Lung microvascular endothelial cell (primary cell): ENCODE data around the gene USPL1. TPM values are rescaled to one million over a fixed set of nuclear protein-coding genes. Genes with fewer than 3 reads are reported as not detected.
A peak's percentile ranks its signal among the peaks of the same experiment; 100 is the strongest.

Experiments
- DNase-seq, 2 donors: peaks; one replicate each; pipeline versions ENCODE4 v3.0.0 to v3.0.0-alpha.2; 2010; ENCODE audit warnings: low read depth in 2 of 2
- total RNA-seq: library from RNA; depleted of rRNA; stranded (reverse); fragments of >200 nt; gene quantifications from 2 replicates; pipeline ENCODE4 v1.2.1, GENCODE V29; 2014

USPL1 gene
- total RNA-seq, 1 donor from 2014 or later = 9.9 TPM

DNA sequence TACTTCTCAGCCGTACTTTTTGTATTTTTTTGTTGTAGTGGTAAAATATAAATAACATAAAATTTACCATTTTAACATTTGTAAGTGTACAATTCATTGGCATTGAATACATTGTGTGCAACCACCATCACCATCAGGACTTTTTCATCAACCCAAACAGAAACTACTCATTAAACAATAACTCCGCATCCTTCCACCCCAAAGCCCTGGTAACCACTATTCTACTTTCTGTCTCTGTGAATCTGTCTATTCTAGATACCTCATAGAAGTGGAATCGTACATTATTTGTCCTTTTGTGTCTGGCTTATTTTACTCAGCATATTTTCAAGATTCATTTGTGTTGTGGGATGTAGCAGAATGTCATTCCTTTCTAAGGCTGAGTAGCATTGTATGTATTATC is 38.5 kb downstream of the USPL1 start:
- no peak for DNase-seq

DNA sequence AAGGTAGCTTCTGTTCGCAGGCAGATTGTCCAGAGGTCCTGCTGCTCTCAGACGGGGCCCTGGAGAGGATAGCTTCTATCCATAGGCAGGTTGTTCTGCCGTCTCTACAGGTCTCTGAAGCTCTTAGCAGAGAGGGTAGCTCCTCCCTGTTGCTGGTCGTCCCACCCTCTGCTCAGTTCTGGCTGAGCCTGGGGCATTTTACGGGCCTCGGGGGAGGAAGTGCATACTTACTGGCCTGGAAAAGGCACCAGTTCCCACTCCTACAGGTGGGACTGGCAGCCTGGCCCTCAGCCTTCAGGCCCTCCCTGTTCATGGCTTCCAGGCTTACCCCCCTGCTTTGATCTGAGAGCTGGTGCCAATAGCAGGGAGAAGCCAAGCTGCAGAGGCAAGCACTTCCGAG is 42.3 kb downstream of the USPL1 start:
- DNase-seq = no peak

DNA sequence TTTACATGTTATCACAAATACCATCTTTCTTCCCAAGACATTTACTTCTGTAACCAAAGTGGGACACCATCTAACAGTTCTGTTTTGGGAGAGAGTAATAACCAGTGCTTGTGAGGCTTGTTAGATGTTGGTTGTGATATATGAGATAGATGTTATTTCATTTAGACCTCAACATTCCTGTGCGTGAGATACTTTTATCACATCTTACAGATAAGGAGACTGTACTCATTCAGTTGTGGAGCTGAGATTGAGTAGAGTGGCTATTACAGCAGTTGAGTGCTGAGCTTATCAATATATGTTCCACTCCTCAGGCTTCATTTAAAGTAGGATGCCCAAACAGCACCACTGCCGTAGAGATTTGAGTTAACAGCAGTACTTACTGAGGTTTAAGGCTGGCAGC is 43.1 kb downstream of the USPL1 start:
- DNase-seq = no peak

DNA sequence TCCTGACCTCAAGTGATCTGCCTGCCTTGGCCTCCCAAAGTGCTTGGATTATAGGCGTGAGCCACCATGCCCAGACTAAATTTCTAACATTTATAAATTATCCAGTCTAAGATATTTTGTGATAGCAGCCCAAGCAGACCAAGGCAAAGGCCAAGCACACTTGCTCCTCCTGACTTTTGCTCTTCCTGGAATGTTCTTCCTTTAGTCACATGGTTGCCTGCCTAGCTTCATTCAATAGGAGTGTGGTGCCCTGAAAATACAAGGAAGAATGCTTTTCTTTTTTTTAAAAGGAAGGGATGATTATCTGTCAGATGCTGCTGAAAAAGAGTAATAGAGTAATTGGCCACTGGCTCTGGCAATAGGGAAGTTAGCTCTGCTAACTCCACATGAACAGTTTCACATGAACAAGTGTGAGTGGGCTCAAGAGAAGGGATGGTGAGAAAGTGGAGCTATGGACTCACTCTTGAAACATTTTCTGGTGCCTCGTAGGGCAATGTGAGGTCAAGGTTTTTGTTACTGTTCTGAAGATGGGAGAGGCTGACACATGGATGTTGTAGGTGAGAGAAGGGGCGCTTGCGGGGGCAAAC is 47.1 kb downstream of the USPL1 start:
- DNase-seq = no peak

DNA sequence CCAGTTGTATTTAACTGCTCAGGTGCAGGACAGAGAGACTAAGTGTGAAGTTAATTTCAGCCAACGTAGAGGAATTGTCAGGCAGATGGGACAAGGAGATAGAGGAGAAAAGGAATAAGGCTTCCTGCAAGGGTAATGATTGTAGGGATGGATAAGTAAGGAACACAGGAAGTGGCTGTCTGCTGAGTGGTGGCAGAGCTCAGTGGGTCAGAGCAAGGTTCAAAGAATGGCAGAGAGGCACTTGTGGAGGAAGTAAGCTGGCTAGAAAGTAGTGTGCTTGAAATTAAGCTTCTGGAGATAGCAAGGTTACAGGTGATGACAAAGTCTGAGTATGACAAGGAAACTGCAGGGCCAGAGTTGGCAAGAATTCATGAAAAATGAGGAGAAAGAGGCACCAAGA is 47.9 kb downstream of the USPL1 start:
- peak in 1 of 2 donors; percentile 17 for DNase-seq

DNA sequence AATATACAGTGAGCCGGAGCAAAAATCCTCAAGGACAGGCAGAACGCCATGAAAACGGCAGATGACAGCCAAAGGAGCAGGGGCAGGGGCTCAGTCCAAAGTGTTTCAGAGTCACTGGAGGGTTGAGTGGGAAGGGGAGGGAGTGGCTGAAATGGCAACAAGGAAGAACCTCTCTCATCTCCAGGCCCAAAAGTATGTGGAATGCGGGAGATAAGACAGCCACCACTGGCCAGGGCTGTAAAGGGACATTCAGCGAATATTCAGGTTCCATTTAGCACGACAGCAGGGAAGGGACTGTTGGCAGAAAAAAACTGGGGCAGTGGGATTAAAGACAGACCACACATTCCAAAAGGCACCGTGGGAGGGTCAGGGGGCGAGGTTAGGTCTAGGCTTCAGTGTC is 48.4 kb downstream of the USPL1 start:
- DNase-seq = no peak

DNA sequence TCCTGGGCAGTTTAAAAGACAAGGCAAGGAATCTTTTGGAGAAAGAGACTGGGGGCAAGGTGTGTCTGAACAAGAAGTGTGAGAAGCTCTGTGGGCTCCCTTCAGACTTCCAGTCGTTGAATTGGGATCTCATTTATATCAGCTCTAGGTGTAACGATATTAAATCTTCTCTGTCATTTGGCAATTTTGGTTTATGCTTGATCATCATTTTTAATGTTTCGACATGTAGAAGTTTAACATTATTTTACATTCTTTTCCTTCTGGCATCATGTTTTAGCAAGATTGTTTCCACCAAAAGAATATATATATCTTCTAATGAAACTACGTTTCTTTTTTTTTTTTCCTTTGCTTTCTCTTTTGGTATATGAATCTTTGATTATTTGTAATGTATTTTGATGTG is 49.3 kb downstream of the USPL1 start:
- no peak for DNase-seq

DNA sequence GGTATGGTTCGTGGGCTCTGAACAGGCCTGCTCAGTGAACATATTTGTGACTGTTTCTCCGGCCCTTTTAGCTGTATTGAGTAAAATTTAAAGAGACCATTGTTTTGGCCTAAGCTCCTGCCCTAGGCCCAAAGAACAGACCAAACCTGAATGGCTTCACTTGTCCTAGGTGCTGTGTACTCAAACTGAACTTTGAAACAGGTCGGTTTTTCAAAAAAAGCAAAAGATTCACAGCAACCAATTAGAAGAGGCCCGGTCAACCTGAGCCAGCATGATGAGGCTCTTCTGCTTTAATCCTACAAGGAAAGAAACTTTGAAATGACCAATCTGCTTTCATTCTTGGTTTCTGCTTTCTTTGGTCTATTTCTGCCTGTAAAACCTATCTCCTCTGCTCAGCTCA is 50.6 kb downstream of the USPL1 start:
- no peak for DNase-seq

DNA sequence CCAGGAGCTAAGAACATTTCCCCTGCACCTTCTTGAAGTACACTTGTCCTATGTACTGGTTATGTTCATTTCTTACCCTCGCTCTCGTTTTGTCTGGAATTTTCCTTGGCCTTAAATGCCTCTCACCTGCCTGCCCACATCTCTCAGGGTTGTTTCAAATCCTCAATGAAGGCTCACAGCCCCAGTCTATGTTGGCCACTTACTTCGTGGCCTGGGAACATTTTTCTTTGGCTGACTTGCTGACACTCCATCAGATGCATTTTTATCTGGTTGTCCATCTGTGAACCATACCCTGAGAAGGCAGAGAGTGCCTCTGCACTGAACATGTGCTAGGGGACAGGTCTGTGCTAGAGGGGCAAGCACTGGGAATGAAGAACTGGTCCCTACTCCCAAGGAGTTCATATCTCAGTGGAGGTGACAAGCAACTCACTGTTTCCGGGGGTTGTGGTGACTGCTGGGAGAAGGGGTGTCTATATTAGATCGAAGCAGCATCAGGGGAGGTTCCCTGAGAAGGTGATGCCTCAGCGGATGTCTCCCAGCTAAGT is 53.6 kb downstream of the USPL1 start:
- DNase-seq = no peak

DNA sequence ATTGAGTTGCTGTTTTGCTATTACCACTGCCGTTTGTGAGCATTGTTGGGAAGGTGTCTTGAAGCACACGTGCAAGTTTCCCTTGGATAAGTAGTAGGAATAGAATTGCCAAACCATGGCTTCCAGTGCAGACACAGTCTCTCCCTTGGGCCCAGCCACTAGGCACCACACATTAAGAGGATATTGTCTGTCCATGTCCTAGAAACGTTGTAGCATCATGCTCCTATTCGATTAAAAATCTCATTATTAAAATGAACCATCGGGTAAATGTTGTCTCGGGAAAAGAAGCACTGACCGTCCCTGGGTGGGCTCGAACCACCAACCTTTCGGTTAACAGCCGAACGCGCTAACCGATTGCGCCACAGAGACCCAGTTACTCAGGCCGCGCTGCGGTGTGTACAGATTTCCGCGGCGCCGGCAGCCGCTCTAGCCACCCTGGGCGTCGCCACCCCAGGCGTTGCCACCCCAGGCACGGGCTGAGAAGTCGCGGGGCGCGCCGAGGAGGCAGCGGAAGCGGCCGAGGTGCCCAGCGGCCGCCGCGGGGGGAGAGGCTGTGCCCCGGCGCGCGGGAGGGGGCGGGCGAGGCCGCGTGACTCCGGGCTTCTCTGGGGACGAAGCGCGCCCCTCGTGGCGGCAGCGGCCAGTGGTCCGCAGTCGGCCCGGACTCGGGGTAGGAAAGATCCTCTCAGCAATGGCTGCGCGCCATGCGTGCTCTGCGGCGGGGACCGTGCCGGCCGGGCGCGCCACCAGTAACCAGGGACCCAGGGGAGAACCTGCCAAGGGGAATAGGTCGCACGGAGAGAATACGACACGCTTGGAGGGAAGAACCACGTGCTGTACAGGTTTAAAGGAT is 56.2 kb downstream of the USPL1 start:
- DNase-seq = peak; percentile 87 to 93

DNA sequence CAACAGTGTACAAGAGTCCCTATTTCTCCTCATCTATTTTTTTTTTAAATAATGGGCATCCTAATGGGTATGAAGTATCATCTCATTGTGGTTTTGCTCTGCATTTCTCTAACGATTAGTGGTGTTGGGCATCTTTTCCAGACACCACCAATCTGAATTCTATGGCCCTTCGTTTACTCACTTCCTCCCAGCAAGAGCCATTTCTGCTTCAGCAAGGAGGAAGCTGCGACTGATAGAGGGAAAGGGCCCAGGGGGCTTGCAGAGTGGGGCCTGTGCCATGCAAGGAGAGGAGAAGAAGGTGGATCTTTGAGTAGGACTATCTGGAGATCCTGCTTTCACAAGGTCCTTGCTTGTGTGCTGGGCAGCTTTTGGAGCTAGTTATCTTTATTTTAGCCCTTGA is 58.0 kb downstream of the USPL1 start:
- no peak for DNase-seq

DNA sequence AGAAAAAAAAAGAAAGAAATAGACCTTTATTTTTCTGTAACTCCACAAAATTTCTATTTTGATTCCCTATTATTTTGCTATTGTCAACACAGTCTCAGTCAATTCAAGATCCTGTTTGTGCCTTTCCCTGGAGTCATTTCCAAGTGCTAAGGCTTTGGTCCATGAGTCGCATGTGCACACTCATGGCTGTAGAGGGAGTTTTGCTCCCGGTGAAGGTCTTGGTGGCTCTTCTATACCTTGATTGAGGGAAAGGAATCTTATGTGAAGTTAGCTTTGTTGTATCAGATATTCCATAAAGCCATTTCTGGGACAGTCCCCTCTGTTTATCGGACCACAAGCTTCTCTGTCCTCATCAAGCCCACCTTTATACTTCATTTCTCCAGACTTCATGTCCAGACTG is 59.0 kb downstream of the USPL1 start:
- peak; percentile 24 to 65 for DNase-seq

DNA sequence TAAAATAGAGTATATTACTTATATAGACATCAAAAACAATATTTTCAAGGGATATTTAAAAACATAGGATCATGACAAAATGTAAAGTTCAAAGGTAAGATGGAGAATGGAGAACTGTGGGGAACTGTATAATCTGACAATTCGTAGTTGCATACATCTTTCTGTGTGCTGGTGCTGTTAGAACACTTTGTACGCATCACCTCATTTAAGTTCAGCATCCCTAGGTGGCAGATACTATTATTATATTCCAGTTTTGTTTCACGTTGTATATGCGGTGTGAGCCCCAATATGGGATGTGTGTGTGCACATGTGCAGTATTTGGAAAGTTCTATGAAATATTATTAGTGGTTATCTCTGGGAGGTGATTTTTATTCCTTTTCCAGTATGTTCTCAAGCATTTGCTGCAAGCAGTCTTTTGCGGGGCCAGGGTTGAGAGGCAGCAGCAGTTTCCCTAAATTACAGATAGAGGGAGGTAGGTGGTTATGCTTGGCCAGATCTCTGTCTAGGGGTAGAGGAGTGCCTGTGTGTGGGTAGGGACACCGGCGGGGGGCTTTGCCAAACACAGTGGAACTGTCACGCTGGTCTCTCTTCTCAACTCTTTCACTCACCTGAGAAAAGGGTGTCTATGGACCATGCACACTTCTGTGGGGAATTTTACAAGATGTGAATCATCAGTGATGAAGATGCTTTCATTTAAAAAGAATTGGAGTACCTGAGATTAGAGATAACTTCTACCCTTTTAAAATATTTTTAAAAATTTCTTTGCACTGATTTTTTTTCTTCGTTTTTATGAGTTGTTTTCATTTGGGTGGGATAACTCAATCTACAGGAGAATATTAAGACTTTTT is 62.0 kb downstream of the USPL1 start:
- peak; percentile 37 to 64 for DNase-seq

DNA sequence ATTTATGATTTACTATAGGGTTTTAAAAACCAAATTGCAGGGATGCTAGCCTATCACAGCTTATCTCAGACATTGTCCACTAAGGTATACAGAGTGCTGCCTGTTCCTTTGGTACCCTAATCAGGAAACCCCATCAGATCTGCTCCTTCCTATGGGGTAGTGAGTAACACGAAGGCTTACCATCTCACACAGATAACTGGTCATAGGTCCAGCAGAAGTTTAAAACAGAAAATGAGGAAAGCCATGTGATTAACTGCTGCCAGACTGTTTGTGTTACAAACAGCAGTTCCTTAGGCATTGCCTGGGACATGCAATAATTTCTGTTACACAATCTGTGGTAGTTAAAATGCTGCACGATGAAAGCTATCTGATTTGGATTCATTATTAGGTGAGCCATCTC is 64.1 kb downstream of the USPL1 start:
- DNase-seq = peak in 1 of 2 donors; percentile 22

DNA sequence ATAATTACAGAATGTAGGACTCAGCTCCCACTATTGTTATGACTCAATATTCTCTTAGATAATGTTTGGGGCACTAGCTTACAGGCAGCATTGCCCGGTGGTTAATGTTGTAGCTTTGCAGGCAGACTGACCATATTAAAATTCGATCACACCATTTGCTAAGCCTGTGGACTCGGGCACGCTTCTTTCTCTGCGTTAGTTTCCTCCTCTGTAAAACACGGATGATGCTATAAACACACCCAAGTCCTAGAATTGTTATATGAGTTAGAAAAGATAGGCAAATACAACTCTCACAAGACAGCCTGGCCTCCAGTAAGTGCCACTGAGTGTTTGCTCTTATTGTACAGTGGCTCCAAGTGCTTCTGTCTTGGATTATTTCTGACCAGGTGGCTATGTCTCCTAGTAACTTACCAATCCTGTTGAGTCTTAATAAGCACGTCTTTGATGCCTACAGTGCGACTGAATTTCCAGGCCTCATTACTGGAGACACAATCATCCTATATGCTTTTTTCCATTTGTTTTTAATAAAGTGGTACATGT is 67.7 kb downstream of the USPL1 start:
- DNase-seq = no peak

DNA sequence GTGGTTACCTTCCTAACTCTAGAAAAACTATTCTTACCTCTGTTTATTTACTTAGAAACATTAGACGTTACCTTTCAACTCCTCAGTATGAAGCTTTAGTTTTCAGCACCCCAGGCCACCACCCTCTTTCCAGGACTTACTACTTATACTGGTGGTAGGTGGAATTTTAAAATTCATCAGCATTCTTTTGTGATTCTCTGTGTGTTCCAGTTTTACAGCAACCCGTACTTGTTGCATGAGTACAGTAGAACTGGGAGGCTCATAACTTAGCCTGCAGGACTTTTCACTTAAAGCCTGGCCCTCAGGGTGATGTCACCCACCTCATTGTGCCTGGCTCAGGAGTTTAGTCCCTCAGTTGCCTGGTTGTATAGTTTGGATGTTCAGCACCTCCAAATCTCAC is 68.3 kb downstream of the USPL1 start:
- DNase-seq = no peak

DNA sequence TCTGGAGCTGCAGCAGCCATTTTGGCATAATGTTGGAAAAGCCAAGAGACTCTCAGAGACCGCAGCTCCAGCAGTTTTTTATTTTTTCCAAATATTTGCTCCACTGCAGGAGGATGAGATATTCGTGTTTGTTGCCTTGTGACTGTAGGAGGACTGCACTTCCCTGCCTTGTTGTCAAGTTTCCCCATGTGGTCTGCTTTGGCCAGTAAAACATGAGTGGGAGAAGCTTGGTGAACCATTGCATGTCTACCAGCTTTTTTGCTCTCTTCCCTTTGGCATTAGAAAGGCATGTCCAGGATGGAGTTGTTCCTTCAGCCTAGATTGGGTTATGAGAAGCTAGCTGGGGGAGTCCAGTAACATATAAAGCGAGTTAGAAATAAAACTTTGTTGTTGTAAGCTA is 69.9 kb downstream of the USPL1 start:
- DNase-seq = no peak

DNA sequence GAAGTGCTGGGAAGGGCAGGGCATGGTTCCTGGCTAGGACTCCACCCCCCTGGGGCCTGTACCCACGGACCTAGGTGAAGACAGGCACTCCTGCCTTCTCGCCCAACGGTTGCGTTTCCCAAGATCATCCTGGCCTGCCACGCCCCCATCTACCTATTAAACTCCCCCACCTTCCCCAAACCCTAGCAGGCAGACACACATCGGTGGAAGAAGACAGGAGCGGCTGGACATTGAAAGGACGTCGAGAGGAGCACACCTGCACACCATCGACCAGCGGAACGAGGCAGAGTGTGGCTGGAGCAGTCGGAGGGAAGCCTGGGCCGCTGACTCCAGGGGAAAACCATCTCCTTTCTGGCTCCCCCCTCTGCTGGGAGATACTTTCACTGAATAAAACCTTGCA is 72.0 kb downstream of the USPL1 start:
- DNase-seq = no peak

DNA sequence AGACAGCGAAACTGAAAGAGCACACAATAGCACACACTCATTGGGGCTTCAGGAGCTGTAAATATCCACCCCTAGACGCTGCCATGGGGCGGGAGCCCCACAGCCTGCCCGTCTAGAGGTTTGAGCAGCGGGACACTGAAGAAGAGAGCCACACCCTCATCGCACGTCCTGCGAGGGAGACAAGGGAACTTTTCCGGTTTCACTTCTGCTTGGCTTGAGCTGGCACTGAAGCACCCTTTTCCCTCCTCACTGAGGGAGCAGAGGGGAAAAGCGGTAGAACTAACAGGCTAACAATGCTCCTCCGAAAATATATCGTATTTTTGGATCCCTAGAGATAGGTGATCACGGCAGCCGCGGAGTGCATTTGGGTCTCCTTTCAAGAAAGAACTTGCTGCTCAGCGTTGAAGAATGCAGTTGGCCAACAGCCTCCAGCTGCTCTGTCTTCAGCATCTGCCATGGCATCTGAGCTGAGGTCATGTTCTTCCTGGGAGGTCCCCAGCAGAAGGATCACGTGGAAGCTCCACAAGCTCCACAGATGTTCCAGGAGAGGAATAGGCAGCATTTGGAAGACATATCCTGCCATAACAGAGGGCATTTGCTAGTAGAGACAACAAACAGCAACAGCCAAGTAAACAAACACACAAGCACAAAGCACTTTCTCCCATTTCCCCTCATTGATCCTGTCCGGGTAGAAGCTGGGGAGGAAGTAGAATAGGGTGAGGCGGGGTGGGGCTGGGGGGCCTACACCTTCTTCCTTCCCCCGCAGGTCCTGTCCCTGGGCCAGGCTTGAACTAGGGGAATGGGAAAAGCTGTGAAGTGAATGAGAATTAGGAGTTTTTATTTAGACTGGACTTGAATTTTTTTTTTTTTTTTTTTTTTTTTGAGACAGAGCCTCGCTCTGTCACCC is 72.8 kb downstream of the USPL1 start:
- DNase-seq = peak in 1 of 2 donors; percentile 82

DNA sequence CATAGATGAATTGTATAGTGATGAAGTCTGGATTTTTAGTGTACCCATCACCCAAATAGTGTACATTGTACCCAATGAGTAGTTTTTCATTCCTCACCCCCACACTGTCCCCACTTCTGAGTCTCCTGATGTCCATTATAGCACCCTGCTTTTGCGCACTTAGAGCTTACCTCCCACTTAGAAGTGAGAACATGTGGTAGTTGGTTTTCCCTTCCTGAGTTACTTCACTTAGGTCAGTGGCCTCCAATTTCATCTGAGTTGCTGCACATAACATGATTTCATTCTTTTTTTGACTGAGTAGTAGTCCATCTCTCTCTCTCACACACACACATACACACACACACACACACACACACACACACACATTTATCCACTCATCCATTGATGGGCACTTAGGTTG is 74.4 kb downstream of the USPL1 start:
- DNase-seq = no peak
